ENCODE results near the gene KIF5B. TPM values are rescaled to one million over a fixed set of nuclear protein-coding genes. Genes with fewer than 3 reads are reported as not detected.

The KIF5B gene
- total and polyA plus RNA-seq, 4 donors, result 12.2 to 42.0 (median 22.9) TPM

DNA sequence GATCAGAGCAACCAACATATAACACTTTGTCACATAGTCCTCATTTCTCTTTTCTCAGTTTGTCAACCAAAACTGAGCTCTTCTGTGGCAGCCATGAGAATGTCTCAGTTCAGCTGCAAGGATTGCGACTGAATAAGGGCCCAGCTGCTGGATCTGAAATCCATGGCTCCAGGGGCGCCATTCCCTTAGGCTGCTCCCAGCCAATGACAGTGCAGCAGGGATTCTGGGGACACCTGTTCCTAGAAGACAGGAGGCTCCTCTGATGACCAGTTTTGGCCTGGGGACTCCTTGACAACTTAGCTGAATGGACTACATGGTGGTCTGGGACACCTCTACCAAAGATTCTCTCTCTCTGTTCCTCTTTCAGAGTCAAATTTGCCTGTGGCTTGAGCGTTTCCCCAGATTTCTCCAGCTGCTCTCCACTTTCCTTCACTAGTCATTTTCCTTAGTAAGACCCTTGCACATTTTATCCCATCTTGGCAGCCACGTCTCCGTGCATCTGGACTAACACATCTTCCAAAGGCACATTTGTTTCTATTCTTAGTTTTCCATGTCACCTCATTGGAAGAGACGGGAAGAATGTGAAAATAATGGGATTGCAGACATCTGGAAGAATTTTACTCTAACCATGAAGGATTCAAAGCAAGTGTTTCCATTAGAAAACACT, 28.1 kb upstream of the KIF5B start:
- H3K4me1 ChIP-seq (ENCODE audit: control insufficient read depth in 4 of 4, insufficient read depth in 4 of 4, low read length in 3 of 4), result no peaks in the 10 kb centered on the region
- no peak for DNase-seq (ENCODE audit: low spot score)
- TF ChIP-seq RAD21 (IDR thresholded peaks at IDR 0.05) (no peak), HNF4G (IDR thresholded peaks at IDR 0.05) (no peak), HNF4A (conservative IDR thresholded peaks at IDR 0.05) (no peak), RXRA (IDR thresholded peaks at IDR 0.05) (no peak), YY1 (IDR thresholded peaks at IDR 0.05) (no peak), JUND (IDR thresholded peaks at IDR 0.05) (no peak), FOXA1 (IDR thresholded peaks at IDR 0.05) (no peak), ZBTB33 (IDR thresholded peaks at IDR 0.05) (no peak), GABPA (IDR thresholded peaks at IDR 0.05 in 1 of 2, conservative IDR thresholded peaks at IDR 0.05 in 1 of 2) (no peak)
- TF ChIP-seq, protein P1, sequence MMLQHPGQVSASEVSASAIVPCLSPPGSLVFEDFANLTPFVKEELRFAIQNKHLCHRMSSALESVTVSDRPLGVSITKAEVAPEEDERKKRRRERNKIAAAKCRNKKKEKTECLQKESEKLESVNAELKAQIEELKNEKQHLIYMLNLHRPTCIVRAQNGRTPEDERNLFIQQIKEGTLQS (IDR thresholded peaks at IDR 0.05), result no peak
- TF ChIP-seq, protein P2, sequence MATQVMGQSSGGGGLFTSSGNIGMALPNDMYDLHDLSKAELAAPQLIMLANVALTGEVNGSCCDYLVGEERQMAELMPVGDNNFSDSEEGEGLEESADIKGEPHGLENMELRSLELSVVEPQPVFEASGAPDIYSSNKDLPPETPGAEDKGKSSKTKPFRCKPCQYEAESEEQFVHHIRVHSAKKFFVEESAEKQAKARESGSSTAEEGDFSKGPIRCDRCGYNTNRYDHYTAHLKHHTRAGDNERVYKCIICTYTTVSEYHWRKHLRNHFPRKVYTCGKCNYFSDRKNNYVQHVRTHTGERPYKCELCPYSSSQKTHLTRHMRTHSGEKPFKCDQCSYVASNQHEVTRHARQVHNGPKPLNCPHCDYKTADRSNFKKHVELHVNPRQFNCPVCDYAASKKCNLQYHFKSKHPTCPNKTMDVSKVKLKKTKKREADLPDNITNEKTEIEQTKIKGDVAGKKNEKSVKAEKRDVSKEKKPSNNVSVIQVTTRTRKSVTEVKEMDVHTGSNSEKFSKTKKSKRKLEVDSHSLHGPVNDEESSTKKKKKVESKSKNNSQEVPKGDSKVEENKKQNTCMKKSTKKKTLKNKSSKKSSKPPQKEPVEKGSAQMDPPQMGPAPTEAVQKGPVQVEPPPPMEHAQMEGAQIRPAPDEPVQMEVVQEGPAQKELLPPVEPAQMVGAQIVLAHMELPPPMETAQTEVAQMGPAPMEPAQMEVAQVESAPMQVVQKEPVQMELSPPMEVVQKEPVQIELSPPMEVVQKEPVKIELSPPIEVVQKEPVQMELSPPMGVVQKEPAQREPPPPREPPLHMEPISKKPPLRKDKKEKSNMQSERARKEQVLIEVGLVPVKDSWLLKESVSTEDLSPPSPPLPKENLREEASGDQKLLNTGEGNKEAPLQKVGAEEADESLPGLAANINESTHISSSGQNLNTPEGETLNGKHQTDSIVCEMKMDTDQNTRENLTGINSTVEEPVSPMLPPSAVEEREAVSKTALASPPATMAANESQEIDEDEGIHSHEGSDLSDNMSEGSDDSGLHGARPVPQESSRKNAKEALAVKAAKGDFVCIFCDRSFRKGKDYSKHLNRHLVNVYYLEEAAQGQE (IDR thresholded peaks at IDR 0.05), result no peak
- no peaks in the 10 kb centered on the region for H3K27me3 ChIP-seq (ENCODE audit: control insufficient read depth in 4 of 4, insufficient read depth in 4 of 4, low read length in 3 of 4)
- no peak overlapping the region for H3K27ac ChIP-seq (ENCODE audit: low read depth in 1 of 2, low read length in 2 of 2)
- H3K4me3 ChIP-seq (ENCODE audit: low read depth in 1 of 3, low read length in 3 of 3), result no peak overlapping the region
- H3K9me3 ChIP-seq (ENCODE audit: control insufficient read depth in 4 of 4, low read length in 3 of 4), result no peaks in the 10 kb centered on the region
- H3K36me3 ChIP-seq (ENCODE audit: control insufficient read depth in 4 of 4, insufficient read depth in 3 of 4, low read depth in 1 of 4, low read length in 3 of 4), result no peaks in the 10 kb centered on the region
- no peak overlapping the region for H3K9ac ChIP-seq (ENCODE audit: low read depth in 1 of 2, low read length in 2 of 2)
- WGBS, result 86% methylated on average over 6 of the region's 6 CpGs

DNA sequence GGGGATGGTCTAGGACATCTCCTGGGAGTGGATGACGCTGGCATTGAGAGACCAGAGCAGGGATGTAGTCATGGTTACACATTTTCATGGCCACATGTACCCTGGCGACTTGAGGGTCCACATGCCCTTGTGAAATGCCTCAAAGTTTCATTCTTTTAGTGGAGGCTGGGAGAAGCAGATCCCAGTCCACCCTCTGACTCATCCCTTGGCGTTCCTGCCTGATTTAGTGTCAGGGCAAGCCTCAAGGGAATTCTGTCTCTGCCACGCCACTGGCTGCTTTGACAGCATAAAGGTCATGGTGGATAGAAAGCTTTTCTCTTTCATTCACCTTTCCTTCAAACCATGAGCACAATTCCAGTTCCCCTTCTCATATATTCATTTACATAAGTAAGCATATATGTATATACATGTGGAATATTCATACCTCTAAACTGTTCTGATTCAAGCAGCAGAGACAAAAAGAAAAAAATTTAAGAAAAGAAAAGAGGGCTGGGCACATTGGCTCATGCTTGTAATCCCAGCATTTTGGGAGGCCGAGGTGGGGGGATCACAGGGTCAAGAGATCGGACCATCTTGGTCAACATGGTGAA, 21.8 kb upstream of the KIF5B start:
- Histone ChIP-seq H3K36me3 (ENCODE audit: control insufficient read depth in 4 of 4, insufficient read depth in 3 of 4, low read depth in 1 of 4, low read length in 3 of 4) (no peaks in the 10 kb centered on the region), H3K27ac (ENCODE audit: low read depth in 1 of 2, low read length in 2 of 2) (no peak overlapping the region), H3K9me3 (ENCODE audit: control insufficient read depth in 4 of 4, low read length in 3 of 4) (no peaks in the 10 kb centered on the region), H3K4me3 (ENCODE audit: low read depth in 1 of 3, low read length in 3 of 3) (no peak overlapping the region), H3K4me1 (ENCODE audit: control insufficient read depth in 4 of 4, insufficient read depth in 4 of 4, low read length in 3 of 4) (peaks cover 0 to 3% (median 0%) of the 10 kb centered on the region in 4 donors), H3K9ac (ENCODE audit: low read depth in 1 of 2, low read length in 2 of 2) (no peak overlapping the region), H3K27me3 (ENCODE audit: control insufficient read depth in 4 of 4, insufficient read depth in 4 of 4, low read length in 3 of 4) (no peaks in the 10 kb centered on the region)
- TF ChIP-seq YY1 (IDR thresholded peaks at IDR 0.05) (no peak), SP1 (IDR thresholded peaks at IDR 0.05) (no peak), ZBTB33 (IDR thresholded peaks at IDR 0.05) (no peak), FOXA1 (IDR thresholded peaks at IDR 0.05) (no peak), NR2F2 (IDR thresholded peaks at IDR 0.05) (no peak), TAF1 (conservative IDR thresholded peaks at IDR 0.05) (no peak), EGR1 (IDR thresholded peaks at IDR 0.05; ENCODE audit: low read depth in 2 of 2) (no peak), JUND (IDR thresholded peaks at IDR 0.05) (no peak), GABPA (IDR thresholded peaks at IDR 0.05 in 1 of 2, conservative IDR thresholded peaks at IDR 0.05 in 1 of 2) (no peak), HNF4A (conservative IDR thresholded peaks at IDR 0.05) (no peak), HNF4G (IDR thresholded peaks at IDR 0.05) (no peak), CTCF (IDR thresholded peaks at IDR 0.05; ENCODE audit: low read depth, low read length, missing input control) (no peak)
- TF ChIP-seq, protein P1 (IDR thresholded peaks at IDR 0.05), result no peak
- TF ChIP-seq, protein P2 (IDR thresholded peaks at IDR 0.05), result no peak
- WGBS, result 74% methylated on average over 6 of the region's 6 CpGs
- no peak for DNase-seq (ENCODE audit: low spot score)

Data from liver (tissue), 9 donors.